IPS DF 6.9 (cell line): Measurements from ENCODE around the gene PLCB3.

Experiments used
- DNase-seq: peaks from one replicate; pipeline ENCODE4 v3.0.0-alpha.2; 2013; ENCODE audit warnings: low read depth, low spot score
- H3K27ac ChIP-seq: one replicate; pipeline ENCODE4 v1.5.1; 2013; ENCODE audit warnings: low read length, control low read depth
- H3K27me3 ChIP-seq: 2 replicates; pipeline ENCODE4 v1.6.1; 2013; ENCODE audit warnings: mild to moderate bottlenecking, low read length; ENCODE audit not compliant: control insufficient read depth, insufficient read depth
- H3K36me3 ChIP-seq: 2 replicates; pipeline ENCODE4 v1.6.1; 2013; ENCODE audit warnings: low read length; ENCODE audit not compliant: control insufficient read depth, insufficient read depth
- H3K4me1 ChIP-seq: 2 replicates; pipeline ENCODE4 v1.6.1; 2013; ENCODE audit warnings: low read length; ENCODE audit not compliant: control insufficient read depth, insufficient read depth
- H3K4me3 ChIP-seq: 2 replicates; pipeline ENCODE4 v1.5.1; 2013; ENCODE audit warnings: mild to moderate bottlenecking, low read length
- H3K9me3 ChIP-seq: 2 replicates; pipeline ENCODE4 v1.6.1; 2013; ENCODE audit warnings: low read length, inconsistent platforms; ENCODE audit not compliant: control insufficient read depth, insufficient read depth
- WGBS: extraction: QIAGEN DNeasy Blood & Tissue Kit; methylation state at CpG from one replicate; pipeline ENCODE4 v1.1.7; 2013; ENCODE audit warnings: mixed read lengths, missing lambda C conversion rate; ENCODE audit not compliant: insufficient read length, insufficient coverage; 5-methylcytosine and 5-hydroxymethylcytosine counted together

PLCB3 gene

DNA sequence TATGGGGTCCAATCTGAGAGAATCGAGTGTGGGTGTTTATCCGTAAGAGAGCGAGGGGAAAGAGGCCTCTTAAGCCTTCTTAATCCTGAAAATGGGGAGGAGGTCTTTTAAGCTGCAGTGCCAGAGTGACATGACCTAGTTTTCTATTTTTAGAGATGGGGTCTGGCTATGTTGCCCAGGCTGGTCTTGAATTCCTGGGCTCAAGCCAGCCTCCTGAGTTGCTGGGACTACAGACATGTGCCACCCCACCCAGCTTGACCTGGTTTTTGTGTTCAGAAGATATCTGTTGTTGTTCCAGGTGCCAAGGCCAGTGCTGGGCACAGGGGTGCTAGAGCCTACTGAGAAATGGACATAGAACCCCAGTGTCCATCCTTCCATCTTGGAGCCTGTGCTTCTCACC lies 31.8 kb downstream of the PLCB3 start:
- no peak overlapping the region for H3K27ac ChIP-seq
- DNase-seq = no peak
- no peak overlapping the region for H3K4me3 ChIP-seq
- no CpG with 5 or more reads among the region's 3 CpGs for WGBS
- 0 out of 2 replicates have a peak, but pooled peaks cover 3% of the 10 kb centered on the region for H3K36me3 ChIP-seq
- peaks cover 5% of the 10 kb centered on the region; the same call in 1 of the 2 replicates for H3K4me1 ChIP-seq
- H3K9me3 ChIP-seq = no peaks in the 10 kb centered on the region
- H3K27me3 ChIP-seq = no peaks in the 10 kb centered on the region

GRCh38 chr11:64284048-64284961 lies 33.0 kb downstream of the PLCB3 start, which contains the start of gene BAD:
Gene BAD, minus strand, starts transcription at chr11:64284665. Its CDS starts 297 bp downstream, at chr11:64284368.
- H3K4me3 ChIP-seq = peak within 1 kb of the TSS; percentile 83; the same call in 1 of the 2 replicates

DNA sequence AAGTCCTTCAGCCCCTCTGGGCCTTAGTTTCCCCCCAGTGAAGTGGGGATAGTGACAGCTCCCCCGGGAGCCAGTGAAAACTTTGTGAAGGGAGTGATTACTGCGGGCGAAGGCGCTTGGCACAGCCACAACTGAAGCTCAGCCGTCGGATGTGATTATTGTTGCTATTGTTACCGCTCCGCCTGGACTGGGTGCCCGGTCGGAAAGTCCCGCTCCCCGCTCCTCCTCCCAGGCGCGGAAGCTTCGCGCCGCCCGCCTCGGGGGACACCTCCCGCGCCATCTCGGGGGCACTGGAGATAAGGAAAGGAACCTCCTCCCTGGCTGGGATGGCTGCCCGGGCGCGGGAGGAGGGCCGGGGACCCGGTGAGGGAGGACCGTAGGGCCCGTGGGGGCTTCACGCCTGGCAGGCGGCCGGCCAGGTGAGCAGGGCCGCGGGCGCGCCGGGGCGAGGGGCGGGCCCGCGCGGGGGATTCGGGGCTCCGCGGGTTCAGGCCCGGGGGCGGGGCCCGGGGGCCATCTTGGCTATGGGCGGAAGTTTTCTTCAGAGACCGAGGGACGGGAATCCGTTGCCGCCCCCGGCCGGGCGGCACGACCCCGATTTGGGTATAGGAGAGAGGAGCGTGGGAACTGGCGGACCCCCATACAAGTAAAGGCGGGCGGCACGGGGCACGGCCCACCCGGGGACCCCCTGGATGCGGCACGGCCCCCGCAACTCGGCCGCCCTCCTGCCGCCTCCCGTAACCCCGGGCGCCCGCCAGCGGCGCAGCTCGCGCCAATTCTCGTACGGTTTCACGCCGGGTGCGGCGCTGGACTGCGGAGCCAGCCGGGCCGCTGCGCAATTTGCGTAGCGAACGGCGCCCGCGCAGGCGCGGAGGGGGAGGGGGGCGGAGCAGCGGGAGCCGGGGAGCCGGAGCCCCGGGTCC lies 33.9 kb downstream of the PLCB3 start, which contains the start of gene GPR137:
TSS of gene GPR137 (plus strand) at position 887 of the 923 bp plus-strand sequence. CDS start 677 bp downstream, outside the sequence.
- Histone ChIP-seq H3K27ac (no peak within 1 kb of the TSS), H3K36me3 (no peaks in the 10 kb centered on the region), H3K9me3 (no peaks in the 10 kb centered on the region), H3K4me1 (peaks cover 5% of the 10 kb centered on the region; the same call in 1 of the 2 replicates), H3K4me3 (peak within 1 kb of the TSS; percentile 83; the same call in 1 of the 2 replicates), H3K27me3 (peaks cover 2% of the 10 kb centered on the region)
- no CpG with 5 or more reads among the region's 102 CpGs for WGBS
- DNase-seq = no peak

More at GRCh38 chr11:64284048-64284961, 33.0 kb downstream of the PLCB3 start, which contains the start of gene BAD:
- no peaks in the 10 kb centered on the region for H3K9me3 ChIP-seq
- no peak within 1 kb of the TSS for H3K27ac ChIP-seq
- H3K27me3 ChIP-seq = no peaks in the 10 kb centered on the region
- H3K4me1 ChIP-seq = peaks cover 5% of the 10 kb centered on the region; the same call in 1 of the 2 replicates
- no peaks in the 10 kb centered on the region for H3K36me3 ChIP-seq
- no peak for DNase-seq
- no CpG with 5 or more reads among the region's 44 CpGs for WGBS

DNA sequence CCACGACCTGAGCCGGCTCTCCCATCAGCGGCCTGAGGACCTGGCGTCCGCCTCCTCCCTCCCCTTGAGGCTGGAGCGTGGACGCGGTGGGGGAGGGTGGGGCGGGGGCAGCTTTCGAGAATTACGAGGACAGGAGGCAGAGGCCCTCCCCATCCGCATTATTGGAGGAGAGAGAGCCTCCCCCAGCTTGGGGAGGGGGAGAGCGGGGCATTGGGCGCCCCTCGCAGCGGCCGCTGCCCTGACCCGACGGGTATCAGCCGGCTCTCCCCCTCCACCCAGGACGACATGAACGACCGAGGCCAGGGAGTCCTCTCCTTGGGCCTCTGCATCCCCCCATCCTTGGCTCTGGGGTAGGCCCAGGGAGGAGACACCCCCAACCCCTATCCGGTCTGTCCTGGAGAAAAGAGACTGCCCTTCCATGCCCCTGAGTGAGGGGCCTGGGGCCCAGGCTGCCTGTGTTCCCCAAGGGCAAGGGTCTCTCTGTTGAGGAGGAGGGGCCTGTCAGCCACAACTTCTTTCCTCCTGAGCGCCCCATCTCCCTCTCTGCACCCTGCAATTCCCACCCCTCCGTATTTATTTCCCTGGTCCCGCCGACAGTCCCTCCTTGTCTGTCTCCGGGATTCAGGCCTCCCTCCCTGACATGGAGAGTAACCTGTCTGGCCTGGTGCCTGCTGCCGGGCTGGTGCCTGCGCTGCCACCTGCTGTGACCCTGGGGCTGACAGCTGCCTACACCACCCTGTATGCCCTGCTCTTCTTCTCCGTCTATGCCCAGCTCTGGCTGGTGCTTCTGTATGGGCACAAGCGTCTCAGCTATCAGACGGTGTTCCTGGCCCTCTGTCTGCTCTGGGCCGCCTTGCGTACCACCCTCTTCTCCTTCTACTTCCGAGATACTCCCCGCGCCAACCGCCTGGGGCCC lies 34.8 kb downstream of the PLCB3 start:
- peak overlapping the region; percentile 83; the same call in 1 of the 2 replicates for H3K4me3 ChIP-seq
- H3K27me3 ChIP-seq = peaks cover 12% of the 10 kb centered on the region
- no peak for DNase-seq
- H3K4me1 ChIP-seq = peaks cover 5% of the 10 kb centered on the region; the same call in 1 of the 2 replicates
- no peaks in the 10 kb centered on the region for H3K9me3 ChIP-seq
- H3K36me3 ChIP-seq = no peaks in the 10 kb centered on the region
- WGBS = no CpG with 5 or more reads among the region's 40 CpGs
- H3K27ac ChIP-seq = no peak overlapping the region

DNA sequence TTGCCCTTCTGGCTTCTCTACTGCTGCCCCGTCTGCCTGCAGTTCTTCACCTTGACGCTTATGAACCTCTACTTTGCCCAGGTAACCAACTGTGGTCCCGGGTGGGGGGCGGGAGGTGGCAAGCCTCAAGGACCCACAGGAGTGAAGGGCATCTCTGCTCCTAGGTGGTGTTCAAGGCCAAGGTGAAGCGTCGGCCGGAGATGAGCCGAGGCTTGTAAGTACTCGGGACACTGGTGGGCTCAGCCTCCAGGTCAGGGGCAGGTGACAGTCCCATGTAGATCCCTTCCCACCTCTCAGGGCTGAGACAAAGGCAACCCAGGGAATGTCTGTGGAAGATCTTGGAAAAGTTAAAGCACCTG lies 35.5 kb downstream of the PLCB3 start:
- Histone ChIP-seq H3K27ac (no peak overlapping the region), H3K9me3 (no peaks in the 10 kb centered on the region), H3K27me3 (peaks cover 16% of the 10 kb centered on the region), H3K36me3 (no peaks in the 10 kb centered on the region), H3K4me1 (peaks cover 5% of the 10 kb centered on the region; the same call in 1 of the 2 replicates), H3K4me3 (no peak overlapping the region)
- no CpG with 5 or more reads among the region's 9 CpGs for WGBS
- no peak for DNase-seq

DNA sequence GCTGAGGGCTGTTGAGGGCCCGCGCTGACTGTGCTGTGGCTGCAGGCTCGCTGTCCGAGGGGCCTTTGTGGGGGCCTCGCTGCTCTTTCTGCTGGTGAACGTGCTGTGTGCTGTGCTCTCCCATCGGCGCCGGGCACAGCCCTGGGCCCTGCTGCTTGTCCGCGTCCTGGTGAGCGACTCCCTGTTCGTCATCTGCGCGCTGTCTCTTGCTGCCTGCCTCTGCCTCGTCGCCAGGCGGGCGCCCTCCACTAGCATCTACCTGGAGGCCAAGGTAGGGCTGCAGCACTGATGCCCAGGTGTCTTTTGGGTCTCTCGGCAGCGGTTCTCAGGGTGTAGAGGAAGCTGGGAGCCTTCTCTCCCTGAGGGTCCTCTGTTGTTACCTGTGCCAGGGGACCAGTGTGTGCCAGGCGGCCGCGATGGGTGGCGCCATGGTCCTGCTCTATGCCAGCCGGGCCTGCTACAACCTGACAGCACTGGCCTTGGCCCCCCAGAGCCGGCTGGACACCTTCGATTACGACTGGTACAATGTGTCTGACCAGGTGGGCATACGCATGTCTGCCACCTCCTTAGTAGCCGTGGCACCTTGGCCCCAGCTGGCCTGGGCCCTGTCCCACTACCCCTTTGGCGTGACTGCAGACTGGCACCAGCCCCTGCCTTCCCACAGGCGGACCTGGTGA lies 36.5 kb downstream of the PLCB3 start:
- no peak overlapping the region for H3K27ac ChIP-seq
- no CpG with 5 or more reads among the region's 33 CpGs for WGBS
- DNase-seq = no peak
- no peak overlapping the region; the same call in 1 of the 2 replicates for H3K4me3 ChIP-seq
- H3K9me3 ChIP-seq = no peaks in the 10 kb centered on the region
- H3K27me3 ChIP-seq = peaks cover 26% of the 10 kb centered on the region
- no peaks in the 10 kb centered on the region for H3K36me3 ChIP-seq
- H3K4me1 ChIP-seq = peaks cover 9% of the 10 kb centered on the region; the same call in 1 of the 2 replicates

- H3K4me3 ChIP-seq = no peak overlapping the region
- DNase-seq = no peak
- H3K36me3 ChIP-seq = no peaks in the 10 kb centered on the region
- H3K4me1 ChIP-seq = peaks cover 9% of the 10 kb centered on the region; the same call in 1 of the 2 replicates
- no peaks in the 10 kb centered on the region for H3K9me3 ChIP-seq
- peaks cover 31% of the 10 kb centered on the region for H3K27me3 ChIP-seq
- no peak overlapping the region for H3K27ac ChIP-seq
- WGBS = no CpG with 5 or more reads among the region's 9 CpGs
Measured at GRCh38 chr11:64288353-64288750, 37.0 kb downstream of the PLCB3 start.

- Histone ChIP-seq H3K4me3 (no peak overlapping the region), H3K4me1 (peaks cover 9% of the 10 kb centered on the region; the same call in 1 of the 2 replicates), H3K36me3 (no peaks in the 10 kb centered on the region), H3K27ac (no peak overlapping the region), H3K9me3 (no peaks in the 10 kb centered on the region), H3K27me3 (peaks cover 39% of the 10 kb centered on the region)
- WGBS = no CpG with 5 or more reads among the region's 13 CpGs
- DNase-seq = no peak
Measured at GRCh38 chr11:64289002-64289564, 37.8 kb downstream of the PLCB3 start.
